Thyroid gland (tissue), 4 donors: ENCODE data around the gene MND1. TPM values are rescaled to one million over a fixed set of nuclear protein-coding genes. Genes with fewer than 3 reads are reported as not detected.

Experiments
- DNase-seq, 2 donors: peaks; one replicate each; pipeline ENCODE4 v3.0.0-alpha.2; 2019
- H3K27ac ChIP-seq, 3 donors: fragments of 200-600 bp; sonication (generic); 1 replicate in 2 of 3; 2 replicates in 1 of 3; pipeline ENCODE4 v1.5.1; 2016 to 2019; ENCODE audit warnings: mild to moderate bottlenecking in 1 of 3, moderate library complexity in 1 of 3
- H3K27me3 ChIP-seq: fragments of 200-600 bp; sonication (generic); one replicate; pipeline ENCODE4 v1.5.1; 2019
- H3K36me3 ChIP-seq, 2 donors: fragments of 200-600 bp; sonication (generic); one replicate each; pipeline ENCODE4 v1.5.1; 2016 to 2019
- H3K4me1 ChIP-seq, 2 donors: fragments of 200-600 bp; sonication (generic); one replicate each; pipeline ENCODE4 v1.5.1; 2017 to 2019
- H3K4me3 ChIP-seq, 3 donors: fragments of 200-600 bp; sonication (generic); replicated peaks in 1 of 3; 1 replicate in 2 of 3; 2 replicates in 1 of 3; pipeline ENCODE4 v1.5.1; 2016; ENCODE audit warnings: mild to moderate bottlenecking in 1 of 3
- H3K9me3 ChIP-seq: fragments of 200-600 bp; sonication (generic); one replicate; pipeline ENCODE4 v1.5.1; 2017
- POLR2A ChIP-seq, 2 donors: fragments of 450-650 bp; IDR thresholded peaks; one replicate each; pipeline ENCODE4 v1.6.1; 2017; ENCODE audit warnings: antibody characterized with exemption in 2 of 2, mild to moderate bottlenecking in 2 of 2, moderate library complexity in 1 of 2
- WGBS, 2 donors: methylation state at CpG; one replicate each; pipeline ENCODE4 v1.1.5; 2017; 5-methylcytosine and 5-hydroxymethylcytosine counted together
- intact Hi-C: fragments of 100-400 bp; cut with DNase I; formaldehyde crosslinking; loops from one replicate; pipeline ENCODE4 v1.15.1; 2023
- total RNA-seq, 4 donors: library from RNA; depleted of rRNA; stranded (reverse); fragments of >200 nt; gene quantifications; one replicate each; pipeline ENCODE4 v1.2.3, GENCODE V29; 2016
- TF ChIP-seq, protein P1 (sequence below), 6 experiments: fragments of 200-600 bp in 3 of 6; fragments of 450-650 bp in 3 of 6; sonication (generic) in 3 of 6; IDR thresholded peaks; one replicate each; pipeline ENCODE4 v1.5.1; 2016 to 2019; ENCODE audit warnings: antibody characterized with exemption in 6 of 6, mild to moderate bottlenecking in 2 of 6, inconsistent platforms in 1 of 6, moderate library complexity in 1 of 6

MND1 gene
- total RNA-seq, 4 donors from 2014 or later, result 0.89 to 1.6 TPM; not detected in 2

DNA sequence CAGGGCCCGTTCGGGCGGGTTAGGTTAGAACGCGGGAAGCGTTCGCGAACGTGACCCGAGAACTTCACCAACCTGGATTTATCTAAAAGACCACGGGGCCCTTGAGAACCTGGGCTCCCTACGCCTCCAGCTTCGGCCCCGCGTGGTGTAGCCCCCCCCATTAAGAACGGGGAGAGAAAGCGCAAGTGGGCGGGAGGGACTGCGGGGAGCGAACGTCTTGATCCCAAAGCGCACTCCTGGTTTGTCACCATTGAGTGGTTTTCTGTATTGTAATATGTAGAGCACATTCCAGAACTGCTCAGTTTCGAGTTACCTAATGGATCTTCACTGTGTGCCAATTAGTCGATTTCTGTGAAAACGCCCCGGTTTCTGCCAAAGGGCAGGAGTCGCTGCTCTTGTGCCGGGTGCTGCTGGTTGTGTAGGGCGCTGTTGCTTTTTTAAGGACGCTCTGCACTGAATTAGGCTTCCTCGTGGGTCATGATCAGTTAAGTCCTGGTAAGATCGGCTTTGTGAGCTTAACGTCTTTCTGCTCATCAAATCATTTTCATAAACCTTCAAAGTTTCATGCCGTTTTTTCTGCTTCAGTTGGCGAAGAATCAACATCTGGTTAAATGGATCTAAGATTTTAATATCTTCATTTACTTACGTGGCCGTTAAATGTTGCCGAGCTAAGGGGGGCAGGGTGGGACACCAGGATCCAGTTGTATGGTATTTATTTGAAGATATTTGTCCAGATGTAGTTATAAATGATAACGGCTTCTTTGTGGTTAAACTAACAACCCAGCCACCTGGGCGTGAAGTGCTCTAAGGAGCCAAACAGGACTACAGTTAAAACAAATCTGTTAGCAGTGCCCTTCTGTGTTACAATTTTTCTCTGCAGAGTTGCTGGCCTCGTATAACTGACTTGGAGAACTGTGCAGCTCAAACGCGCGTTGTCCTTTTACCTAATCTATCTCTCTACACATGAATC lies 809 bp downstream of the MND1 start:
- DNase-seq, result peak; percentile 55
- Histone ChIP-seq H3K27me3 (no peaks in the 10 kb centered on the region), H3K9me3 (no peaks in the 10 kb centered on the region), H3K27ac (peak overlapping the region in 1 of 3 donors; percentile 28), H3K4me3 (peak overlapping the region; percentile 28 to 71 (median 41)), H3K4me1 (peaks cover 4 to 16% of the 10 kb centered on the region in 2 donors), H3K36me3 (peaks cover 0 to 3% of the 10 kb centered on the region in 2 donors)
- TF ChIP-seq POLR2A (IDR thresholded peaks at IDR 0.05), result no peak
- TF ChIP-seq, protein P1, sequence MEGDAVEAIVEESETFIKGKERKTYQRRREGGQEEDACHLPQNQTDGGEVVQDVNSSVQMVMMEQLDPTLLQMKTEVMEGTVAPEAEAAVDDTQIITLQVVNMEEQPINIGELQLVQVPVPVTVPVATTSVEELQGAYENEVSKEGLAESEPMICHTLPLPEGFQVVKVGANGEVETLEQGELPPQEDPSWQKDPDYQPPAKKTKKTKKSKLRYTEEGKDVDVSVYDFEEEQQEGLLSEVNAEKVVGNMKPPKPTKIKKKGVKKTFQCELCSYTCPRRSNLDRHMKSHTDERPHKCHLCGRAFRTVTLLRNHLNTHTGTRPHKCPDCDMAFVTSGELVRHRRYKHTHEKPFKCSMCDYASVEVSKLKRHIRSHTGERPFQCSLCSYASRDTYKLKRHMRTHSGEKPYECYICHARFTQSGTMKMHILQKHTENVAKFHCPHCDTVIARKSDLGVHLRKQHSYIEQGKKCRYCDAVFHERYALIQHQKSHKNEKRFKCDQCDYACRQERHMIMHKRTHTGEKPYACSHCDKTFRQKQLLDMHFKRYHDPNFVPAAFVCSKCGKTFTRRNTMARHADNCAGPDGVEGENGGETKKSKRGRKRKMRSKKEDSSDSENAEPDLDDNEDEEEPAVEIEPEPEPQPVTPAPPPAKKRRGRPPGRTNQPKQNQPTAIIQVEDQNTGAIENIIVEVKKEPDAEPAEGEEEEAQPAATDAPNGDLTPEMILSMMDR (IDR thresholded peaks at IDR 0.05), result no peak
- intact Hi-C loops, result loop anchor here (2.0 to 10.0 kb wide), 2 partner anchors 120 to 232 kb away; partner anchors contain the start of gene TMEM131L
- WGBS, 2 donors, result 1 to 2% methylated on average over 30 to 34 of the region's 44 CpGs

DNA sequence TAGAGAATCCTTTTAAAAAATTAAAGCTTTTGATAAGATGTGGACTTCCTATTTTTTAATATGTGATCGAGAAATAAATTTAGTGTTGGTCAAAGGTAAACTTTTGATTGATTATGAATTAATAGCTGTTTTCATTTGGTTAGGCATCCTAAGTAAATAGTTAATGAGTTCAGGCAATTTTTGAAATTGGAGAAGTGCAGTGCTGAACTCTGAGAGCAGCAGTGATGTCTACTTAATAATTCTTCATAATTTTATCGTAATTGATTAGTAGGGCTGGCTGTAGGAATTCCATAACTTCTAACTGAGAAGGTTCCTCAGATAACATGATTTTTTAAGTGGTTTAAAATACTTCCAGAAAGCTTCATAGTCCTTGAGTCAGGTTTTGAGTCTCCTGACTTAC lies 1.5 kb downstream of the MND1 start:
- WGBS, 2 donors, result 67 to 69% methylated on average over 2 of the region's 2 CpGs
- Histone ChIP-seq H3K27ac (no peak overlapping the region), H3K9me3 (no peaks in the 10 kb centered on the region), H3K27me3 (no peaks in the 10 kb centered on the region), H3K4me1 (peaks cover 4 to 16% of the 10 kb centered on the region in 2 donors), H3K36me3 (no peaks in the 10 kb centered on the region), H3K4me3 (no peak overlapping the region)
- intact Hi-C loops, result loop anchor here (10.0 kb wide), 1 partner anchor 119 kb away; the partner anchor contains the start of gene TMEM131L
- no peak for TF ChIP-seq POLR2A (IDR thresholded peaks at IDR 0.05)
- TF ChIP-seq, protein P1 (IDR thresholded peaks at IDR 0.05), result no peak
- DNase-seq, result no peak

DNA sequence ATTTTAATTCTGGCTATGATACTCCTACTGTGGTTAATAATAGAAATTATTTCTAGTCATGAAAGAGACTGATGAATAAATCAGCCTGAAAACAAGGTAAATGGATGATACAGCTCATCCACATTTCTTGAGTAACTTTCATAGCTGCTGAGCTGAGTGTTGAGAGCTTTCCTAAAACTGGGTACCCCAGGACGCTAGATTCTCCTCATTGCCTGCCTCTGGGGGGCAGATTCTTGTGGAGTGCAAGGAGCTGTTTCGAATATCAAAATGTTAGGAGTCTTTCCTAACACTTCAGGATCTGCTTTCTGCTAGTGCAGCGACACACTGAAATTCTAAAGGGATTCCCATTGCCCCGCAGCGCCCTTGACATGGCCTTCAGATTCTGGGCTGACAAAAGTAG lies 2.1 kb downstream of the MND1 start:
- TF ChIP-seq POLR2A (IDR thresholded peaks at IDR 0.05), result no peak
- TF ChIP-seq, protein P1 (IDR thresholded peaks at IDR 0.05), result no peak
- Histone ChIP-seq H3K36me3 (no peaks in the 10 kb centered on the region), H3K9me3 (no peaks in the 10 kb centered on the region), H3K4me3 (no peak overlapping the region), H3K4me1 (peaks cover 4 to 13% of the 10 kb centered on the region in 2 donors), H3K27me3 (no peaks in the 10 kb centered on the region), H3K27ac (no peak overlapping the region)
- 83 to 88% methylated on average over 5 of the region's 5 CpGs for WGBS, 2 donors
- intact Hi-C loops, result loop anchor here (10.0 kb wide), 1 partner anchor 118 kb away; the partner anchor contains the start of gene TMEM131L
- DNase-seq, result no peak

DNA sequence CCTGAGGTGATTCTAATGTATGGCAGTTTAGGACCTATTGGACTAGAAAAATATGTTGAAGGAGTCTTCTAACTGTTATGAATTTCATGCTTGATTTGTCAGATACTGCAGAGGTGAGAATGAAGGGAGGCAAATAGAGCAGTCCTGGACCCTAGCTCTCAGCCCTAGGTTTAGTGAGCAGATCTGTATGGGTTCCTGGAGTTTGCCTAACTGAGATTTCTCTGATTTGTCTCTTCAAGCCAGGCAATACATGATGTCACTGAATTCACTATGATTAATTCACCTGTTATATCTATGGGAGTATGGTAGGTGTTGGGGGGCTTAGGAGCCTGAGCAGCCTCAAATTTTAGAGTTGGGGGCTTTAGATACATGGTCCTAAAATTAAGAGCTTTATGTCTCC lies 2.6 kb downstream of the MND1 start:
- Histone ChIP-seq H3K36me3 (no peaks in the 10 kb centered on the region), H3K4me1 (peaks cover 4 to 8% of the 10 kb centered on the region in 2 donors), H3K4me3 (no peak overlapping the region), H3K27me3 (no peaks in the 10 kb centered on the region), H3K9me3 (no peaks in the 10 kb centered on the region), H3K27ac (no peak overlapping the region)
- DNase-seq, result no peak
- intact Hi-C loops, result loop anchor here (10.0 kb wide), 1 partner anchor 118 kb away; the partner anchor contains the start of gene TMEM131L
- no peak for TF ChIP-seq POLR2A (IDR thresholded peaks at IDR 0.05)
- TF ChIP-seq, protein P1 (IDR thresholded peaks at IDR 0.05), result no peak

DNA sequence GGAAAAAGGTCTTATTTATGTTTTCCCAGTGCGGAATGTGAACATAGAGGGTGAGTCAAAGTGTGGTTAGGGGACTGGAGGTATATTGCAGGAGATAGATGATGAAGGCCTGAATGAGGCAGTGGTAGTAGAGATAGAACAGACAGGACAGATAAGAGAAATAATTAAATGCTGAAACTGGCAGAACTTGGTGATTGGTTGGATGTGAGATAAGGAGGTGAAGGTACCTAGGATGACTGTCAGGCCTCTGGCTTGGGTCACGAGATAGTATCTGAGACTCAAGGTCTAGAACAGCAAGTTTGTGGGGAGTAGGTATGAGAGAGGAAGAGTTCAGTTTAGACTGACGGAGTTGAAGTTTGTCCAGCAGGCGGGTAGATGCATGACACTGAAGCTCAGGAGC lies 3.5 kb downstream of the MND1 start:
- Histone ChIP-seq H3K4me3 (no peak overlapping the region), H3K9me3 (no peaks in the 10 kb centered on the region), H3K4me1 (peaks cover 4 to 8% of the 10 kb centered on the region in 2 donors), H3K27ac (no peak overlapping the region), H3K36me3 (no peaks in the 10 kb centered on the region), H3K27me3 (no peaks in the 10 kb centered on the region)
- TF ChIP-seq, protein P1 (IDR thresholded peaks at IDR 0.05), result no peak
- no peak for TF ChIP-seq POLR2A (IDR thresholded peaks at IDR 0.05)
- intact Hi-C loops, result loop anchor here (10.0 kb wide), 1 partner anchor 117 kb away; the partner anchor contains the start of gene TMEM131L
- DNase-seq, result no peak
- 85 to 96% methylated on average over 4 of the region's 4 CpGs for WGBS, 2 donors
